ENCODE measurements around the gene TCHHL1. TPM values are rescaled to one million over a fixed set of nuclear protein-coding genes. Genes with fewer than 3 reads are reported as not detected.
A peak's percentile ranks its signal among the peaks of the same experiment; 100 is the strongest.

Gene TCHHL1
- total and polyA plus RNA-seq, 9 of the 15 experiments (the other 6 are each of a cell fraction or from before 2014, with no cell fraction given) = not detected

GRCh38 chr1:152053375-152053774, 35.5 kb downstream of the TCHHL1 start:
- peak; percentile 42 for ATAC-seq
- Histone ChIP-seq H3K27ac (ENCODE audit: extremely low read depth, low read depth, low read length) (no peak overlapping the region), H3K9ac (ENCODE audit: insufficient read depth in 1 of 2, low read depth in 2 of 2, low read length in 2 of 2) (no peak overlapping the region), H3K79me2 (ENCODE audit: control insufficient read depth, insufficient read depth, low read length) (no peaks in the 10 kb centered on the region), H3K9me1 (ENCODE audit: control insufficient read depth, insufficient read depth, low read length) (no peaks in the 10 kb centered on the region), H3K4me1 (replicated peaks in 1 of 2; ENCODE audit: control insufficient read depth in 2 of 2, insufficient read depth in 2 of 2, low read length in 2 of 2) (peaks cover 7 to 12% of the 10 kb centered on the region in 2 experiments), H2AFZ (ENCODE audit: low read depth, low read length) (no peak overlapping the region), H3K27me3 (ENCODE audit: control insufficient read depth in 2 of 2, insufficient read depth in 2 of 2, low read length in 2 of 2) (peaks cover 2 to 10% of the 10 kb centered on the region in 2 experiments; a peak in 2 of 5 replicates), H3K4me3 (no peak overlapping the region), H3K9me3 (replicated peaks; ENCODE audit: control insufficient read depth, insufficient read depth, low read depth, low read length) (no peaks in the 10 kb centered on the region), H4K20me1 (replicated peaks; ENCODE audit: control insufficient read depth, insufficient read depth, low read length) (0 out of 2 replicates have a peak, but pooled peaks cover 3% of the 10 kb centered on the region), H3K4me2 (ENCODE audit: insufficient read depth, low read length) (0 out of 2 replicates have a peak overlapping the region, but pooled peaks have one; percentile 2), H3K36me3 (ENCODE audit: control insufficient read depth, insufficient read depth, low read length) (no peaks in the 10 kb centered on the region)
- in situ Hi-C loops (cut with MboI) (loop anchor here (5.0 kb wide), 2 partner anchors 129 to 389 kb away; no protein-coding TSS in a partner anchor), intact Hi-C loops (cut with micrococcal nuclease) (loop anchor here (2.0 to 10.0 kb wide), 3 partner anchors 89 to 407 kb away; no protein-coding TSS in a partner anchor)
- DNase-seq (ENCODE audit: extremely low read depth in 1 of 4, low spot score in 3 of 4) = no peak
- FAIRE-seq = no peak
- ChIA-PET POLR2A (interaction anchor here (0.7 to 0.8 kb wide), 2 partner anchors 9 to 12 kb away, joined by 3 to 4 read pairs; no protein-coding TSS in a partner anchor), CTCF (ENCODE audit: low intra/inter-chr PET ratio) (interaction anchor here (0.7 to 3.6 kb wide), 4 partner anchors 129 to 387 kb away, joined by 3 to 38 read pairs (median 19); no protein-coding TSS in a partner anchor)
- BruUV-seq (replicated peaks) = no TSS peak
- WGBS (ENCODE audit: insufficient coverage, low coverage, missing lambda C conversion rate) = 15% methylated on average over 13 of the region's 13 CpGs
- TF ChIP-seq NRF1 (conservative IDR thresholded peaks at IDR 0.05 in 1 of 2, IDR thresholded peaks at IDR 0.05 in 1 of 2) (peak; percentile 26 to 41; a peak in 2 of 4 replicates), GABPB2 (CRISPR knock-in tag; conservative IDR thresholded peaks at IDR 0.05) (no peak), GTF3C2 (IDR thresholded peaks at IDR 0.05; ENCODE audit: borderline replicate concordance, extremely low read depth, insufficient read length) (no peak)
